ENCODE data around the gene CCL4.
"Not testable (repeated sequence)": the region's sequence is repeated elsewhere in the genome, so short reads cannot be mapped to it uniquely, and the experiment has no call there.

CCL4 gene

DNA sequence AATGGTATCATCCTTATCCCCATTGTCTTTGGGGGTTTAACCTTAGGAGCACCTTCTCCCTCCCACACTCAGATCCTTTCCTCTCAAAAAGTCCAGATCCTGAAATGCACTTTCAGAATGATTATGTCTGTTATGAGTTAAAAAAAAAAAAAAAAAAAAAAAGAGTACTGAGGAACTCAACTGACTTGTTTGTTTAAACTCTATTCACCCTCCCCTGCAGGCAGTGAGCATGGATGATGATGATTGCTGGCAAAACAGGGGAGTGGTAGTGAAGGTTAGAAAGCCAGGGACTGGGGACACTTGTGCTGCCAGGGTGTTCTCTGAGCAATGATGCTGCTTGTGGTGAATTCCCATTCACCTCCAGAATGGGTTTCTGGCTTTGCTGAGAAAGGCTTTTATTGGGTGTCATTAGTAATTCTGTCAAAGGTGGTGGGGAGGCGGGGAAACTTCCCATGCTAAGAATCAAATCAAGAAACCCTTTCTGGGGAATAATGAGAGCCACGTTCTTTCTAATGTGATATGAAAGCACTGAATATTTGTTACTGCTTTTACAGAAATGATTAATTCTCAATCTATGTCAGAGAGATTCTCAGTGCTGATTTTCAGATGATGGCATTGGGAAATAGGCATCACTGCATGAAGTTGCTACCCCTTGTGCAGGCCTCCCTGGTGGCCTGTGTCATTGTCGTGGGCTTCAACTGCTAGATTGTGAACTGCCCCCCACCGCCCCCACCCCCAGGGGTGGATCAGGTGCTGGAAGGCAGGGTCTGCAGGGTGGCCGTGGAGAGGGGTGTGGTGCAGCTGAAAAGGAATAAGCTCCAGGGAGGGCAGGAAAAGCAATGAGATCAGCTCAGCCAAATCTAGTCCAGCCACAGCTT, 14.1 kb downstream of the CCL4 start:
- peak; percentile 32 to 47 for DNase-seq (ENCODE audit: low read depth in 2 of 2)

DNA sequence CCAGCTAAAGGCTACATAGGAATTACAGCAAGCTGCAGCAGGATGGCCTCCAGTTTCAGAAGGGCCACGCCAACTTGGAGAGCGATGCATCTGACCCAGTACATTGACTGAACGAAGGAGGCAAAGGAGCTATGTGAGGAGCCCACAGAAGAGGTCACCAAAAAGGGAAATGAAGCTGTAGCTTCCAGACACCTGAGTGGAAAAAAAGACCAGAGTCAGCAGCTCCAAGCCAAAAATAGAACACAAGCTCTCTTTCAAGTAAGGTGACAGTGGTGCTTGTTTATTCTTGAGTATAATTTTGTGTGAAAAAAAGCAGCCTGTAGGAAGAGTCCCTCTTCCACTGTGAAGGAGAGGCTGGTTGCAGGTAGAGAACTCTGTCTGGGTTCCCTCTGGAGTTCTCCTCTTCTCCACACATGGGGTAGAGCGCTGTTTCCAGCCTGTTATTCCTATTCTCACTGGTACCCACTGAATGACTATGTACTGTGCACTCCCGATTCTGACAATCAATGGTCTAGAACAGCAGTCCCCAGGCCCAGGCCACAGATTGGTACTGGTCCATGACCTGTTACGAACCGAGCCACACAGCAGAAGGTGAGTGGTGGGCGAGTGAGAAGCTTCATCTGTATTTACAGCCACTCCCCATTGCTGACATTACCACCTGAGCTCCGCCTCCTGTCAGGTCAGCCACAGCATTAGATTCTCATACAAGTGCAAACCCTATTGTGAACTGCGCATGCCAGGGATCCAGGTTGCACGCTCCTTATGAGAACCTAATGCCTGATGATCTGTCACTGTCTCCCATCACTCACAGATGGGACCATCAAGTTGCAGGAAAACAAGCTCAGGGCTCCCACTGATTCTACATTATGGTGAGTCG, 15.1 kb downstream of the CCL4 start:
- no peak for DNase-seq (ENCODE audit: low read depth in 2 of 2)

DNA sequence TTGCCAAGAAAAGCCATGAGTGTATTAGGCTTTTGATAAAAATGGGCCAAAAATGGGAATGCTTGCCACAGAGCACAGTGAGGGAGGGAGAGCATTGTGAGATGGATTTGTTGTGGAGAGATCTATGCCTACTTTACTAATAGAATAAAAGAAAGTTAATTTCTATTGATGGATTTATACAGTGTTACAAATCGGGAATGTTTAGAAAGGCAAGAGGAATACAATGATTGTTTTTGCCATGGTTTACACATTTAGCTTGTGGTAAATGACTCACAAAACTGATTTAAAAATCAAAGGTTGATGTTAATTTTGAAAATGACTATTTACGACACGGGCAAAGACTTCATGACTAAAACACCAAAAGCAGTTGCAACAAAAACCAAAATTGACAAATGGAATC, 16.6 kb downstream of the CCL4 start:
- DNase-seq (ENCODE audit: low read depth in 2 of 2), result no peak

DNA sequence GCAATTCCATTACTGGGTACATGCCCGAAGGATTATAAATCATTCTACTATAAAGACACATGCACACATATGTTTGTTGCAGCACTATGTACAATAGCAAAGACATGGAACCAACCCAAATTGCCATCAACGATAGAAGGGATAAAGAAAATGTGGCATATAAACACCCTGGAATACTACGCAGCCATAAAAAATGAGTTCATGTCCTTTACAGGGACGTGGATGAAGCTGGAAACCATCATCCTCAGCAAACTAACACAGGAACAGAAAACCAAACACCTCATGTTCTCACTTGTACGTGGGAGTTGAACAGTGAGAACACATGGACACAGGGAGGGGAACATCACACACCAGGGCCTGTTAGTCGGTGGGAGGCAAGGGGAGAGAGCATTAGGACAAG, 17.5 kb downstream of the CCL4 start:
- not testable (repeated sequence) for DNase-seq (ENCODE audit: low read depth in 2 of 2)

DNA sequence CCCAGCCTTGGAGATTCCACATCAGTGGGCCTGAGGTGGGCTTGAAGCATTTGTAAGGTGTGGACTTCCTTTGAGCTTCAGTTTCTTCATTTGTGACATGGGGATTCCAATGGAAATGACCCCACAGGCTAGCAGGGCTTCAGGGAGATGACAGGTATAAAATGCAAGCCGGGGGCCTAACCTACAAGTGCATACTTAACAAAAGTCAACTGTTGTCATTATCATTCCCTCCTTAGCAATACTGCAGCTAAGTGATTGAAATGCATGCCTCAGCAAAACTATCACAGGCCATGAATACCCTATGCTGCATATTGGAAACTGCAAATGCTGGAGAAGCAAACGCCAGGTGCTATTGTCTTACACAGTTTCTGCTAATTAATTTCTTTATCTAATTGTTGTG, 19.8 kb downstream of the CCL4 start:
- no peak for DNase-seq (ENCODE audit: low read depth in 2 of 2)

DNA sequence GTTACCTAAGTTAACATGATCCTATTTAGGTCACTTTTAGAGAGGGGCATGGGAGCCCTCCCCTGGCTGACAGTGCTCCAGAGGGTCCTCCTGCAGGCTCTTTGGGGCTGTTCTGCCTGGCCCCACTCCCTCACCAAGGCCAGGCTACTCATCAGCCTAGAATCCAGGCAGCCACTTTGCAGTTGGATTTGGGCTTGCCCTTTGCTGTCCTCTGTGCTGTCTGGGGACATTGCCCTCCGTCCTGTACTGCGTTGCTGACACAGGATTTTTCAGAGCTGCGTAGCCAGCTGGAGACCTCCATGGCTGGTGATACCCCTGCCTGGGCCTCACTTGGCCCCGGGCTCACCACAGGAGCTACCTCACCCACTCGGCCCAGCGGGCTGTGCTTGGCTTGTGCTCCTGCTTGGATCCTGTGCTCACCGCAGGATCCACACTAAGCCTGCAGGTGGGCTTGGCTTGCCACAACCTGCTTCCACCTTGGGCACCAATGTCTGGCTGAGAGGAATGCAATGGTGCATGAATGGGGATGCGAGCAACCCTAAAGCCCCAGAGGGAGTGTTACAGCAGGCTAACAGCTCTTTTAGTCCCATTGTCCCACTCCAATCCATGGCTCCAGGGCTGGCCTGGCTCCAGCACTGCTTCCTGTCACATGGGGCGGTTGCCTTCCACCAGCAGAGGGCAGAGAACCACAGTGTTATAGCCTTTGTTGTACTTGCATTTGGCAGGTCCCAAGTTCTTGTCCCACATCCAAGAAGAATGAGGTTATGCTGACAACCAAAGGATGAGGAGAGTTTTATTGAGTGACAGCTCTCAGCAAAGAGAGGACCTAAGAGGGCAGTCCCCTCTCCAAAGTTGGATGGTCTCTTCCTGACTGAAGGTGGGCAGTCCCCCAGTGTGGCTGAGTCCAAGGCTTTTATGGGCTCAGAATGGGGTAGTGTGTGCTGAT, 21.5 kb downstream of the CCL4 start:
- DNase-seq (ENCODE audit: low read depth in 2 of 2), result no peak

DNA sequence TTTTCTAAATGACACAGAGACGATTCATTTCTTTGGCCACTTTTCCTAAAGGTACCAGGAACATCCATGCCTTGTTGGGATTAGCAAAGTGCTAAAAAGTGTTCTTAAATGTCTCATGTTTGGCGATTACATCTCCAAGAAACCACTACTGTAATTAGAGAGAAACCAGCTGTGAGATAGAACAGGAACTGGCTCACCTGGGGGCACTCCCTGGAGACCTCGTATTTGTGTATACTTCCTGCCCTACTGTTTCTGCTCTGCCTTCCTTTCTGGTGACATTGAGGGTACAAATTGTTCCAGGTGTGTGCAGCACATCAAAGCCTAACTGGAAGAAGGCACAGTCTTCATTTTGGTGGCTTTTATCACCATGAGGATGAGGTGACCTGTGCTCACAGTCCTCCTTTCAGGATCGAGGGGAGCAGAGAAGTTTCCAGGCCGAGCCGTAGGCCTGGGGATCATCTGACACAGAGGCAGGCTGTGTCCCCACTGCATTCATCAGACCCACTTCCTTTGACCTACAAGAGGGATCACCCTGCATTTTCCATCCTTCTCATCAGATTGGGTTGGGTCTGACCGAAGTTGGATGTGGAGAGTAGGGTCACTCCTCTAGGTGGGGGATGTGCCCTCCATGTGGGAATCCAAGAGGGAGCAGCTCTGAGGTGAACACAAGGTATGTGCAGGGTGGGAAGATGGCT, 23.7 kb downstream of the CCL4 start:
- DNase-seq (ENCODE audit: low read depth in 2 of 2), result no peak

DNA sequence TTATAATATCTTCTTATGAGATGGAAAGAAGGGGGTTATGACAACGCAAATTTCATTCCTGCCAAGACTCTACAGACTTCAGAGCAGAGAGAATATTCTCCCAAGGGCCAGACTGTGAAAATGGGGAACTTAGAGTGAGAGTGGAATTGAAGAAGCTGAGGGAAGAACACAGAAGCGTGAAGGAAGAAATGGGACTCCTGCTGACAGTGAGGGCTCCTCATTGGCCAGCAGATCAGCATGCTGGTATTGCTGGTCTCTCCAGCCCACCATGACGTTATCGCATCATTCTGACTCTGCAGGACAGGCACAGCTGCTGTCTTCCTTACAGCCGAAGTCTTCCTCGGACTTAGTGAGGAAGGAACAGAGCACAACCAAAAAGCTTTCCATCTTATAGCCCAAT, 24.3 kb downstream of the CCL4 start:
- no peak for DNase-seq (ENCODE audit: low read depth in 2 of 2)

DNA sequence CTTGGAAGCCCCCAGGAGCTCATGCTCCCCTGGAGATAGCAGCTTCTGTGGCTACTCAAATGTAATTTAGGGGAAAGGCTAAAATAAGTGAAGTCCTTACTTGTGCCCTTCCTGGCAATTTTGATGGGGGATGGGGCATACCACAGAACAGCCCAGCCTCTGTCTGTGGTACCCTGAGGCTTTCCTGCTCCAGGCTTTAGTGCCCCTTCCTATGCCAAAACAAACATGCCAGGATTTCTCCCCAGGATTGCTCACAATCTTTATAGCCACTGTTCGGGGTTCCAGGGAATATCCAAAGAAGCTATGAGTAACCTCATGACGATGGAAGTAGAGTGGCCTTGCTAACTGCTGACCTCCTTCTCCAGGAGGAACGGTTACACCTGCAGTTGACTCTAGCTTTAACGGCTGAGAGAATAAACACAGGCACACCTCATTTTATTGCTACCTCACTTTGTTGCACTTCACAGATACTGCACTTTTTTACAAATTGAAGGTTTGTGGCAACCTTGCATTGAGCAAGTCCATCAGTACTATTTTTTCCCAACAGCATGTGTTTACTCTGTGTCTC, 24.9 kb downstream of the CCL4 start:
- no peak for DNase-seq (ENCODE audit: low read depth in 2 of 2)

DNA sequence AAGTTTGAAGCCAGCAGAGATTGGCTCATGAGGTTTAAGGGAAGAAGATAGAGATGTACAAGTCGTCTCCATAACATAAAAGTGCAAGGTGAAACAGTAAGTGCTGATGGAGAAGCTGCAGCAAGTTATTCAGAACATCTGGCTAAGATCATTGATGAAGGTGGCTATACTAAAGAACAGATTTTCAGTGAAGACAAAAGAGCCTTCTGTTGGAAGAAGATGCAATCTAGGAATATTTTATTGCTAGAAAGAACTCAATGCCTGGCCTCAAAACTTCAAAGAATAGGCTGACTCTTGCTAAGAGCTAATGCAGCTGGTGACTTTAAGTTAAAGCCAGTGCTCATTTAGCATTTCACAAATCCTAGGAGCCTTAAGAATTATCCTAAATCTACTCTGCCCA, 26.0 kb downstream of the CCL4 start:
- DNase-seq (ENCODE audit: low read depth in 2 of 2), result no peak

DNA sequence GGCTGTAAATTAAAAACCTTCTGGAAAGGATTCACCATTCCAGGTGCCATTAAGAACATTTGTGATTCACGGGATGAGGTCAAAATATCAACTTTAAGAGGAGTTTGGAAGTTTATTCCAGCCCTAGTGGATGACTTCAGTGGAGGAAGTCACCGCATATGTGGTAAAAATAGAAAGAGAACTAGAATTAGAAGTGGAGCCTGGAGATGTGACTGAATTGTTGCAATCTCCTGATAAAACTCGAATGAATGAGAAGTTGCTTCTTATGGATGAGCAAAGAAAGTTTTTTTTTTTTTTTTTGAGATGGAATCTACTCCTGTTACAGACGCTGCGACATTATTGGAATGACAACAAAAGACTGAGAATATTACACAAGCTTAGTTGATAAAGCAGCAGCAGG, 26.7 kb downstream of the CCL4 start:
- no peak for DNase-seq (ENCODE audit: low read depth in 2 of 2)

DNA sequence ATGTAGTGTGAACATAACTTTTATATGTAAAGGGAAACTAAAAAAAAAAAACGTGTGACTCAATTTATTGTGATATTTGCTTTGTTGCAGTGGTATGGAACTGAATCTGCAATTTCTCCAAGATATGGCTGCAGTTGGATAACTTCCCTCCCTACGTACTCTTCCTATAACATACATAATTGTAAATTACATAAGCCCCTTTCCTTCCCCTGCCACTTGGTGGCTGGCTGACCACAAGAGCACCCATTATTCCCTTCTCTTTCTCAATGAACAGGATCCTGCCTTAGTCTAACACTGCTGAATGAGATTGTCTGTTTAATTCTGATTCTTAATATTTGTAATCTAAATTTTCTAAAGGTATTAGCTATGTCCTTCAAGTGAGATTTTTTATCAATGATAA, 27.8 kb downstream of the CCL4 start:
- DNase-seq (ENCODE audit: low read depth in 2 of 2), result no peak

DNA sequence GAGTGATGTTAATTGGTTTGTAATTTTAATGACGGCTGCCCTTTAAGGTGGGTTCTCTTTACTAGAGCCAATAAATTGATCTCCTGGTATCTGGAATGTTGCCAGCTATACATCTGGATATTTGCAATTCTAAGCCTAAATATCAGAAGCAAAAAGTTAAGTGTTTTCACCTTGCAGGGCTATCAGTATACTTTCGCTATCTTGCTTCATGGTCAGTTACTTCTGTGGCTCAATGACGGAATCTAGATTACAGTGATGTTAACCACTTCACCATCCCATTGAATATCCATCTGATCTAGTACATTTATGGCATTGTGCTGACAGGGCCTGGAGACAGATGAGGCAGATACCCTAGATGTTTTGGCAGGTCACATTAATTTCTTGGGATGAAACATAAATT, 28.3 kb downstream of the CCL4 start:
- no peak for DNase-seq (ENCODE audit: low read depth in 2 of 2)

DNA sequence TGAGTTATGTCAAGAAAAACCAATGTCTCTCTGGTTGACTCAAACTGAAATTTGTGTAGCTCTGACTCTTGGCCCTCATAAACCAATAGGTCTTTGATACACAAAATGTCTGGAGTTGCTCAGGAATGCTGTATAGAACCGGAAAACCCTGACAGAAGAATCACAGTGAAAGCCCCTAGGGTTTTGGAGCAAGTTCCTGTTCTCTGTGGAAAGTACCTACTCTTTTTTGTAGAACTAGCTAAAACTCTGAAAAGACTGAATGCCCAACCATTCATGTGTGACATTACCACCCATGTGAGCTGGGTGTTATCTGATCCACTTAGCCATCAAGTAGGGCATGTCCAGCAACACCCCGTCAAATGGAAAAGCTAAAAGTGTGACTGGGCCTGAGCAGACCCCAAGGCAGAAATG, 28.8 kb downstream of the CCL4 start:
- DNase-seq (ENCODE audit: low read depth in 2 of 2), result no peak

DNA sequence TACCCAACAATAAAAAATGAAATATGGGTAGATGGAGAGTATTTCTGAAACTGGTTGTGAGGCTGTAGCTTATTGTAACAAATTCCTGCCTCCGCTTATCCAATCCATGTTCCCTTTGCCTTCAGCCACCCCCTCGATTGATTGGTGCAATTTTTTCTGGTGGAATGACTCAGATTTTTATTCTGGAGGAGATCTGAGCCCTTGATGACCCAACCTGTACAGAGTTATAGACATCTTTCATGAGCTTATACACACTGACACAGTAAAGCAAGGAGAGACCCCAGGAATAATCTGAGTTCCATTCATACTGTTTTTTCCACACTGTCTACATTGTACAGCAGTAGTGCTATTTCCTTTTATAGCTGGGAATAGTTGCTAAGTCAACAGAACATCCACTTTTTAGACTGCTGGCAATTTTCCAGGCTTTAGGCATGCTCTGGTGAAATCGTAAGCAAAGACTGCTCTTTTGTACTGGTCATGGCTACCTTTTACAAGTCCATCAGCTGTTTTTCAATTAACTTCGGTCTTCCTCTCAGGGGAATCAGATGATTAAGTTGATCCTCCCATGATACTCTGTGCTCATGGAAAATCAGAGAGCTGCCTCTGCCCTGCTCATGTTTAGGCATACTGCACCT, 30.1 kb downstream of the CCL4 start:
- DNase-seq (ENCODE audit: low read depth in 2 of 2), result no peak

DNA sequence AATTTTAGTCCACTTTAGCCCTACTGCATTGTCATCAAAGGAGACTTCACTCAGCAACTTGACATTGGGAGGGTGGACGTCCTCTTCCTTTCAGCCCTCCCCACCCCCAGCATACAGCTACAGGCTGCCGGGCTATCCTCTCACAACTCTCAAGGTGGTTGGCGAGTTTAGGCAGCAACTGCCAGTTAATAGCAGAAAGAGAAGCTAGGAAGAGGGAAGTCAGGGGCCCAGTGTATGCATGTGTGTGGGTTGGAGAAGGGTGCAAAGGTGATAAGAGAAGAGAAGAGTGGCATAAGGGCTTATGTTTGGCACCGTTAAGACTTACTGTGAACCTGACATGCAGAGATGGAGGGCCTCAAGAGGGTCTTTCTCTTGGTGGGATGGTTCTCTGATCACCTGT, 31.8 kb downstream of the CCL4 start:
- no peak for DNase-seq (ENCODE audit: low read depth in 2 of 2)

DNA sequence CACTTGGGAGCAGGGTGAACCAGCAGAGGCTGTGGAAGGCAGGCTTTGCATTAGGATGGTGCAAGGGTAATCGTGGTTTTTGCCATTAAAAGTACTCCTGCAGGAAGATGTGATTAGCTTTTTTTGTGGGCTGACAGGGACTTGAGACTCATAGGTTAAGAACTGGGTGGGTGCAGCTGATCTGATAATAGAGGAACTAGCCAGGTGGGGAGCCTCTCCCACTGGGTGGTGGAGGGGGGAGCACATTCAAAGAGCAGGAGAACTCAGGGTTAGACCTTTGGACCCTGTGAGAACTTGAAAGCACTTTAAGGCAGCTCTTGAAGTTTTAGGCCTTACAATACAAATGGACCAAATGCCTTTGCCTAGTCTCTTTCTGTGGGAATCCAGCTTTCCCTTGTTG, 32.4 kb downstream of the CCL4 start:
- DNase-seq (ENCODE audit: low read depth in 2 of 2), result no peak

DNA sequence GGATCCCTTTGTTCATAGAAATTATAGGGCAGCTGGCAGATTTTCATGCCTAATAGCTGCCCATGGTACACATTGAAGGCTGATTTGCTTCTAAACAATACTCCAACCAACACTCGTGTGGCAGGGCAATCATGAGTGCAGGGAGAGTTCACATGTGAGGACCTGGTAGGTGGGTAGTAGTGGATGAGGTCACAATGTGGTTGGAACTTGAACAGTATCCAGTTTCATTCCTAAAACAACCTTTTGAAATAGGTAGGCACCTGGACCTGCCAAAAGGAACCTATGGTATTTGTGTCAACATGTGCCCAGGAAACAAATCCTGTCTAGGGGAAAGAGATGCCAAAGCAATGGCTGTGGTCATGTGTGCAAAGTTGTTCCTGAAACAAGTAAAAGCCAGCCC, 32.8 kb downstream of the CCL4 start:
- no peak for DNase-seq (ENCODE audit: low read depth in 2 of 2)

DNA sequence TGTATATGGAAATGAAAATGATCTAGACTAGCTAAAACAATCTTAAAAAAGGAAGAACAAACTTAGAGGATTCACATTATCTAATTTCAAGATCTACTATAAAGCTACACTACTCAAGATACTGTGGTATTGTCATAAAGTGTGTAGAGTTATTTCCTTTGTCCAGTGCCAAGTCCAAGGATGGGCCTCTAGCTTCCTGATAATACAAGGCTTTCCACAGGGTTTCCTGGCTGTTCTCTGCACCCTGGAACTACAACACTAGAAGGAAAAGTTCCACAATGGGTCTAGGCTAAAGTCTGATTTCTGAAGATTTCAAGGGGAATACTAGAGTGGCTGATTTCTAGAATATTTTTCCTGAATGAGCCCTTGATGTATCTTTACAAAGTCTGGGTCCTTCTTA, 38.6 kb downstream of the CCL4 start:
- DNase-seq (ENCODE audit: low read depth in 2 of 2), result no peak

DNA sequence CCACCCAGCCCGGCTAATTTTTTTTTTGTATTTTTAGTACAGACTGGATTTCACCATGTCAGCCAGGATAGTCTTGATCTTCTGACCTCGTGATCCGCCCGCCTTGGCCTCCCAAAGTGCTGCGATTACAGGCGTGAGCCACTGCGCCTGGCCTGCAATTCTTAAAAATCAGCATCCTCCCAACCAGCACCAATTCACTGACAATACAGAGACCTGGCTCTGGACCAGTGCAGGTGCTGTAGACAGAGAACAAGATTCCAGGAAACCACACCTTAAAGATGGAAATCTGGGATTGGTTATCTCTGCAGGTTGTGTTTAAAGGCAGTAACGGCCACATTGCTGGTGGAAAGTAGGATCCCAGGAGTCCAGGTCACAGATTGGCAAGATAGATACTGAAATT, 39.2 kb downstream of the CCL4 start:
- no peak for DNase-seq (ENCODE audit: low read depth in 2 of 2)

Measured in stimulated activated CD4-positive, alpha-beta T cell treated with anti-CD3 and anti-CD28 coated beads, Interleukin-15, amount 100 ng/mL, for 48 hours (primary cell).